Adrenal gland (tissue), 5 donors: ENCODE results near the gene SHC4.

ENCODE experiments used
- CTCF ChIP-seq, 6 experiments: fragments of 450-650 bp in 4 of 6; fragments of 200-600 bp in 2 of 6; sonication (generic) in 1 of 6; IDR thresholded peaks; 1 replicate in 5 of 6; 2 replicates in 1 of 6; pipeline versions ENCODE4 v1.5.1 to v1.8.0; 2016 to 2021; ENCODE audit warnings: antibody characterized with exemption in 6 of 6, mild to moderate bottlenecking in 2 of 6, moderate library complexity in 1 of 6
- POLR2A ChIP-seq, 2 donors: fragments of 450-650 bp; IDR thresholded peaks; one replicate each; pipeline ENCODE4 v1.6.1; 2017; ENCODE audit warnings: antibody characterized with exemption in 2 of 2, mild to moderate bottlenecking in 2 of 2, moderate library complexity in 1 of 2
- donor health status: DM: no; HTN: no; CAD: no.

DNA sequence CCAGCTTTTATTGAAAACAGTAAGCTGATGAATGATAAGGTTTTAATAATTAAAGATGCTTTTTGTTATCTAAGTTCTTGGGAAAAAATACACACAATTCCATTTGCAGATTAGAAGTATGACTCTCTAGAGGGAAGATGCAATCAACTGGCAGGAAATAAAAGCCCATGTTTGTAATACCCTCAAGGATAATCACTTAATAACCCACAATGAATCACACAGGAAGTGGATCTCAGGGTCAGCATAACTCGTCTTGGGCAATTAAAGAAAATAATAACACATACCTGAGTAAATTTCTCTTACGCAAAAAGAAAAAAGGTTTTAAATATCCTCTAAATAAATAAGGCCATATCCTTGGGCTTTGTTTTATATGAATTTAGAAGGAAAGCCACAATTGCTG is 95.2 kb downstream of the SHC4 start:
- TF ChIP-seq CTCF (IDR thresholded peaks at IDR 0.05) (no peak), POLR2A (IDR thresholded peaks at IDR 0.05) (no peak)
